Measurements from ENCODE around the gene KLHL22.

- TF ChIP-seq CEBPB (IDR thresholded peaks at IDR 0.05) (no peak), EP300 (IDR thresholded peaks at IDR 0.05; ENCODE audit: borderline replicate concordance) (no peak), USF1 (IDR thresholded peaks at IDR 0.05) (no peak), RAD21 (IDR thresholded peaks at IDR 0.05; ENCODE audit: low read depth) (no peak), TAF1 (IDR thresholded peaks at IDR 0.05; ENCODE audit: low read depth) (no peak)
- TF ChIP-seq, protein P1, sequence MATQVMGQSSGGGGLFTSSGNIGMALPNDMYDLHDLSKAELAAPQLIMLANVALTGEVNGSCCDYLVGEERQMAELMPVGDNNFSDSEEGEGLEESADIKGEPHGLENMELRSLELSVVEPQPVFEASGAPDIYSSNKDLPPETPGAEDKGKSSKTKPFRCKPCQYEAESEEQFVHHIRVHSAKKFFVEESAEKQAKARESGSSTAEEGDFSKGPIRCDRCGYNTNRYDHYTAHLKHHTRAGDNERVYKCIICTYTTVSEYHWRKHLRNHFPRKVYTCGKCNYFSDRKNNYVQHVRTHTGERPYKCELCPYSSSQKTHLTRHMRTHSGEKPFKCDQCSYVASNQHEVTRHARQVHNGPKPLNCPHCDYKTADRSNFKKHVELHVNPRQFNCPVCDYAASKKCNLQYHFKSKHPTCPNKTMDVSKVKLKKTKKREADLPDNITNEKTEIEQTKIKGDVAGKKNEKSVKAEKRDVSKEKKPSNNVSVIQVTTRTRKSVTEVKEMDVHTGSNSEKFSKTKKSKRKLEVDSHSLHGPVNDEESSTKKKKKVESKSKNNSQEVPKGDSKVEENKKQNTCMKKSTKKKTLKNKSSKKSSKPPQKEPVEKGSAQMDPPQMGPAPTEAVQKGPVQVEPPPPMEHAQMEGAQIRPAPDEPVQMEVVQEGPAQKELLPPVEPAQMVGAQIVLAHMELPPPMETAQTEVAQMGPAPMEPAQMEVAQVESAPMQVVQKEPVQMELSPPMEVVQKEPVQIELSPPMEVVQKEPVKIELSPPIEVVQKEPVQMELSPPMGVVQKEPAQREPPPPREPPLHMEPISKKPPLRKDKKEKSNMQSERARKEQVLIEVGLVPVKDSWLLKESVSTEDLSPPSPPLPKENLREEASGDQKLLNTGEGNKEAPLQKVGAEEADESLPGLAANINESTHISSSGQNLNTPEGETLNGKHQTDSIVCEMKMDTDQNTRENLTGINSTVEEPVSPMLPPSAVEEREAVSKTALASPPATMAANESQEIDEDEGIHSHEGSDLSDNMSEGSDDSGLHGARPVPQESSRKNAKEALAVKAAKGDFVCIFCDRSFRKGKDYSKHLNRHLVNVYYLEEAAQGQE (IDR thresholded peaks at IDR 0.05; ENCODE audit: low read depth), result no peak
These were observed 4.2 kb upstream of the KLHL22 start for GRCh38 chr22:20499769-20500168.
